Measurements from ENCODE around the gene ILRUN.
"Not testable (repeated sequence)": the region's sequence is repeated elsewhere in the genome, so short reads cannot be mapped to it uniquely, and the experiment has no call there.

Gene ILRUN

GRCh38 chr6:34696739-34697543 is at the start of gene ILRUN:
TSS of gene ILRUN (minus strand) at chr6:34696767. CDS start at chr6:34696603, 164 bp downstream.
- peak; percentile 93 to 98 for DNase-seq (ENCODE audit: low read depth in 2 of 2, low spot score in 1 of 2)

DNA sequence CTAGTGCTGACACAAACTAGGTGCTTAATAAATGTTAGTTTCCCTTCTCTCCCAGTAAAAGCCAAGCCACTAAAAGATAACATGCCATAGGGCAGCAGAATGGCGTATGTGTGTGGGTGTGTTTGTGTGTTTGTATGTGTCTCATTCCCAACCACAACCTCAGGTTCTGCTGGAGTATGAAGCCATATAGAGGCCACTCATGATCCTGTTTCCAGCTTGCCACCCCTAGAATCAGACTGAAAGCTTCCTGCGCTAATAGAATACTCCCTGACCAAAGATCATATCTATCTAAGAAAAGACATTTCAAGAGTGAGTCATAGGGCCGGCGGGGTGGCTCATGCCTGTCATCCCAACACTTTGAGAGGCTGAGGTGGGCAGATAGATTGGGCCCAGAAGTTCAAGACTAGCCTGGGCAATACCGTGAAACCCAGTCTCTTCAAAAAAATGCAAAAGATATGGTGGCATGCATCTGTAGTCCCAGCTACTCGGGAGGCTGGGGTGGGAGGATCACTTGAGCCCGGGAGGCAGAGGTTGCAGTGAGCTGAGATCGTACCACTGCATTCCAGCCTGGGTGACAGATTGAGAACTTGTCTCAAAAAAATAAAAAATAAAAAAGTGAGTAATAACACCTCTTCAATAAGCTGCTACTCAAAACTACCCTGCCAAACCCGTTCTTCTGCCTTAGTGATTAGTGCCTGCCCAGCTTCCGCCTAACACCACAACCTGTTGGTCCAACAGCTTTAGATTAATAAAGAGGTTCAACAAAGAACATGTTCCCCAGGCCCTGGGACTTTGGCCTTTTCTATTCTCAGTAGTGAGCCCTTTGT is 48.9 kb upstream of the ILRUN start:
- no peak for DNase-seq (ENCODE audit: low read depth in 2 of 2, low spot score in 1 of 2)

GRCh38 chr6:34744294-34744647 is 47.7 kb upstream of the ILRUN start:
- DNase-seq (ENCODE audit: low read depth in 2 of 2, low spot score in 1 of 2): not testable (repeated sequence)

DNA sequence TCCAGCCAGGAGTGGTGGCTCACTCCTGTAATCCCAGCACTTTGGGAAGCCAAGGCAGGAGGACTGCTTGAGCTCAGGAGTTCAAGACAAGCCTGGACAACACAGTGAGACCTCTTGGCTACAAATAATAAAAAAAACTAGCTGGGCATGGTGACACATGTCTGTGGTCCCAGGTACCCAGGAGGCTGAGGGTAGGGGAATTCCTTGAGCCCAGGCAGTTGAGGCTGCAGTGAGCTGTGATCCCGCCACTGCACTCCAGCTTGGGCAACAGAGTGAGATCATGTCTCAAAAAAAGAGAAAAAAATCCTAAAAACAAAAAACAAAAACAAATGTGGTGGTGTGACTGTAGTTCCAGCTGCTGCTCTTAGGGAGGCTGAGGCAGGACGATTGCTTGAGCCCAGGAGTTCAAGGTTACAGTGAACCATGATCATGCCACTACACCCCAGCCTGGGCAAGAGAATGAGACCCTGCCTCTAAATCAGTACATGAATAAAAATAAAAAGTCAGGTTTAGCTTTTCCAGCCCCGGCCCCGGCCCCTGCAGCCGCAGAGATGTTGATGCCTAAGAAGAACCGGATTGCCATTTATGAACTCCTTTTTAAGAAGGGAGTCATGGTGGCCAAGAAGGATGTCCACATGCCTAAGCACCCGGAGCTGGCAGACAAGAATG is 47.2 kb upstream of the ILRUN start:
- no peak for DNase-seq (ENCODE audit: low read depth in 2 of 2, low spot score in 1 of 2)

DNA sequence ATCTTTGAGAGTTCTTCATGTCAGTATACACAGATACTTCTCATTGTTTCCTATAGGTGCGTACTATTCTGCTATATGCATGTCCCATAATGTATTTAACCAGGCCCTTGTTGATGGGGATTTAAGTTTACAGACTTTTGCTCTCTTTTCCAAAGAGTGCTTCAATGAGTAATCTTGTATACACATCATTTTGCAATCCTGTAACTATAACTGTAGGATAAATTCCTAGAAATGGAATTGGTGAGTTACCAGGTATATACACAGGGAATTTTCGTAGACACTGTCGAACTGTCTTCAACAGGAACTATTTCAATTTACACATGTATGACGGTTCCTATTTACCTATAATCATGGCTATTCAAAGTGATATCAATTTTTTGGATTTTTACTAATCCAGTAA is 45.5 kb upstream of the ILRUN start:
- DNase-seq (ENCODE audit: low read depth in 2 of 2, low spot score in 1 of 2): no peak

- DNase-seq (ENCODE audit: low read depth in 2 of 2, low spot score in 1 of 2): no peak
Observed at GRCh38 chr6:34736823-34737222, 40.3 kb upstream of the ILRUN start.

DNA sequence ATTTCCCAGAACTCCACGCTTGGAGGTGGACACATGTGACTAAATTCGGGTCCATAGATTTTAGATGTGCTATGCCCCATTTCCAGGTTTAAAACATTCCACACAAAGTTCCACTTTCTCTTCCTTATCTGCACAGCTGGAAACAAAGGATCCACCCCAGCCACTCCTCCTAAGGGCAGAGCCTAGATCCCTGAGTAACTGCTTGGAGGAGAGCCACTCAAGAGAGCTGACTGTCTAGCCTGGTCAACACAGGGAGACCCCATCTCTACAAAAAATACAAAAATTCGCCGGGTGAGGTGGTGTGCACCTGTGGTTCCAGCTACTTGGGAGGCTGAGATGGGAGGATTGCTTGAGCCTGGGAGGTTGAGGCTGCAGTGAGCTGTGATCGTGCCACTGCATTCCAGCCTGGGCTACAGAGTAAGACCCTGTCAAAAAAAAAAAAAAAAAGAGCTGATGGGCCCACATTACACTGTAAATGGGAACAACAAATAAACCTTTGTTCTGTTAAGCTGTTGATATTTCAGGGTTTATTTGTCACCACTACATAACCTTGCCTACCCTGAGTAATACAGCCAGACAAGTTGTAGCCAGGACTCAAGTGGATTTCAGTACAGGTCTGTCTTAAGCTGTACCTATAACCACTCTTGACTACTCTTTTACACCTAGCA is 35.0 kb upstream of the ILRUN start:
- no peak for DNase-seq (ENCODE audit: low read depth in 2 of 2, low spot score in 1 of 2)

- DNase-seq (ENCODE audit: low read depth in 2 of 2, low spot score in 1 of 2): no peak
Observed at GRCh38 chr6:34729631-34730470, 33.3 kb upstream of the ILRUN start.

DNA sequence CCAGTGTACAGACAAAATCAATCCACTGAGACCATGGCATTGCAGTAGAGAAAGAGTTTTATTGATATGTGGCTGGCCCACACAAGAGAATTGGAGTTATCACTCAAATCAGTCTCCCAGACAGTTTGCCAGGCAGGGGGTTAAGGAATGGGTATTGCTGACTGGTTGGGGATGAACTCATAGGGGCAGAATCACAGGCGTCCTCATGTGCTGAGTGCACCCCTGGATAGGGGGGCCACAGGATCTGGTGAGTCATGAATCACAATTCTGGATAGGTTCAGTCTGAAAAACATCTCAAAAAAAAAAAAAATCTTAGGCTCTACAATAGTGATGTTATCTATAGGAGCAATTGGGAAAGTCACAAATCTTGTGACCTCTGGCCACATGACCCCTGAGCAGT is 29.5 kb upstream of the ILRUN start:
- no peak for DNase-seq (ENCODE audit: low read depth in 2 of 2, low spot score in 1 of 2)

DNA sequence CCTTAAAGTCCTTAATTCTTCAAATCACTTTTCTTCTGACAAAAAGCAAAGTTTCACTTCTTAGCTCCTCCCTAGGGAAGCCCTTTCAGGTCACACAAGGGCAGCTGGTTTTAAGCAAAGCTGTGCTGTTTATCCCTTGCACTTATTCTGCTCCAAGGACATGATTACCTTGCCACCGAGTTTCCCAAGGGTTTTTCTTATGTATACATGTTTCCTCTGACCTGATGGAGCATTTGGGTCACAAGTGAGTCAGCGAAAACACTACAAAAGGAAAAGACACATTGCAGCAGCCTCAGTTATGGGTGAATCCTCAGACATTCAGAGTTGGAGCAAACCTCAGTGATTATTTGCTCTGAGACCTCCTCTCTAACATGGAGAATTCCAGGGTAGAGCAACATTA is 26.6 kb upstream of the ILRUN start:
- no peak for DNase-seq (ENCODE audit: low read depth in 2 of 2, low spot score in 1 of 2)

- no peak for DNase-seq (ENCODE audit: low read depth in 2 of 2, low spot score in 1 of 2)
Observed at GRCh38 chr6:34722451-34722850, 25.9 kb upstream of the ILRUN start.

GRCh38 chr6:34720160-34720559 is 23.6 kb upstream of the ILRUN start:
- not testable (repeated sequence) for DNase-seq (ENCODE audit: low read depth in 2 of 2, low spot score in 1 of 2)

DNA sequence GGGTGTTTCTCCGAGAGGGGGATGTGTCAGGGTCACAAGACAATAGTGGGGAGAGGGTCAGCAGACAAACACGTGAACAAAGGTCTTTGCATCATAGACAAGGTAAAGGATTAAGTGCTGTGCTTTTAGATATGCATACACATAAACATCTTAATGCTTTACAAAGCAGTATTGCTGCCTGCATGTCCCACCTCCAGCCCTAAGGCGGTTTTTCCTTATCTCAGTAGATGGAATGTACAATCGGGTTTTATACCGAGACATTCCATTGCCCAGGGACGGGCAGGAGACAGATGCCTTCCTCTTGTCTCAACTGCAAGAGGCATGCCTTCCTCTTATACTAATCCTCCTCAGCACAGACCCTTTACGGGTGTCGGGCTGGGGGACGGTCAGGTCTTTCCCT is 23.1 kb upstream of the ILRUN start:
- not testable (repeated sequence) for DNase-seq (ENCODE audit: low read depth in 2 of 2, low spot score in 1 of 2)

DNA sequence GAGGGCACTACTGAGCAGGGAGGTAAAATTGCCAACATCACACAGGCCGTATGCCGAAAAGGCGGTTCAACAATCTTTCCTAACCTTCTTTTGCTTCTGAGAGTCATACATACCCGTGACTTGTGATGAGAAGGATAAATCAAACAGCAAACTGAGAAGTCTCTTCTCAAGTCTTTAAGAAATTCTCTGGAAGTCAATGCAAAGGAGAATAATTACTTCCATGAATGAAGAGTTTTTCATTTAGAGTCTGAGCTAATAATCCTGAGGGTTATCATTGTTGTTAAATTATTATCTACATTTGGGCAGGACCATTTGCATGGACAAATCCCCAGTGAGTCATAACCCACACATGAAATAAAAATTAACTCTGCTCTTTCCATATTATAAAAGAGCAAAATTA is 22.4 kb upstream of the ILRUN start:
- no peak for DNase-seq (ENCODE audit: low read depth in 2 of 2, low spot score in 1 of 2)

GRCh38 chr6:34717466-34717865 is 20.9 kb upstream of the ILRUN start:
- DNase-seq (ENCODE audit: low read depth in 2 of 2, low spot score in 1 of 2): no peak

GRCh38 chr6:34714663-34715062 is 18.1 kb upstream of the ILRUN start:
- DNase-seq (ENCODE audit: low read depth in 2 of 2, low spot score in 1 of 2): no peak

- not testable (repeated sequence) for DNase-seq (ENCODE audit: low read depth in 2 of 2, low spot score in 1 of 2)
Observed at GRCh38 chr6:34712881-34713280, 16.3 kb upstream of the ILRUN start.

- no peak for DNase-seq (ENCODE audit: low read depth in 2 of 2, low spot score in 1 of 2)
Observed at GRCh38 chr6:34709386-34709785, 12.8 kb upstream of the ILRUN start.

DNA sequence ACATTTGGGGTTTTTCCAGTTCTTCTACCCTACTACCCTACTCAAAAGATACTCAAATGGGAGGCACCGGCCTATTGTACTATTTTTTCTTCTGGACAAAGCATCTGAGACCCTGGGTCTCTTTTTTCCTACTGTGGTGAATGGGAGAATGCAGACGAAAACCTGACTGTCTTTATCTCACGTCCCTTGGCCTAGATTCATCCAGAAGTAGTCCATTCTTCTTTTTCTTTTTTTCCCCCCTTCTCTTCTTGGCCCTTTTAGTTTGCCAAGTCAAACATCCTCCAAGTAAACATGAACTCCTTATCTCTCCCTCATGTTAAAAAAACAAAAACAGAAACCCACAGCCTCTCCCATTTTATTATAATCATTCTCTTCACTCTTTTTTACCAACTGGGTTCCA is 8.7 kb upstream of the ILRUN start:
- no peak for DNase-seq (ENCODE audit: low read depth in 2 of 2, low spot score in 1 of 2)

DNA sequence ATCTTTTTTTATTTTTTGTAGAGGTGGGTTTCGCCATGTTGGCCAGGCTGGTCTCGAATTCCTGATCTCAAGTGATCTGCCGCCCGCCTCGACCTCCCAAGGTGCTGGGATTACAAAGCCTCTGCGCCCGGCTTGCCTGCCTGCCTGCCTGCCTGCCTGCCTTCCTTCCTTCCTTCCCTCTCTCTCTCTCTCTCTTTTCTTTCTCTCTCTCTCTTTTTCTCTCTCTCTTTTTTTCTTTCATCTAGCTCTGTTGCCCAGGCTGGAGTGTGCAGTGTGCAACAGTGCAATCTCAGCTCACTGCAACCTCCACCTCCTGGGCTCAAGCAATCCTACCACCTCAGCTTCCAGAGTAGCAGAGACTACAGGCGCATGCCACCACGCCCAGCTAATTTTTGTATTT is 4.6 kb upstream of the ILRUN start:
- DNase-seq (ENCODE audit: low read depth in 2 of 2, low spot score in 1 of 2): no peak
